Spleen (tissue), 7 donors: ENCODE data around the gene SUN1.

Source experiments
- POLR2A ChIP-seq, 3 donors: fragments of 450-650 bp; IDR thresholded peaks; one replicate each; pipeline ENCODE4 v1.5.1; 2017; ENCODE audit warnings: antibody characterized with exemption in 3 of 3, mild to moderate bottlenecking in 1 of 3
- POLR2AphosphoS5 ChIP-seq, 3 donors: sonication (generic); formaldehyde crosslinking; IDR thresholded peaks; one replicate each; pipeline ENCODE4 v1.5.1; 2017; ENCODE audit warnings: antibody characterized with exemption in 3 of 3
- TF ChIP-seq, protein P1 (sequence below), 11 experiments: fragments of 200-600 bp in 7 of 11; fragments of 450-650 bp in 4 of 11; sonication (generic) in 4 of 11; IDR thresholded peaks in 8 of 11; conservative IDR thresholded peaks in 3 of 11; 1 replicate in 7 of 11; 2 replicates in 4 of 11; pipeline versions ENCODE4 v1.4.0 to v1.8.0; 2016 to 2021; ENCODE audit warnings: antibody characterized with exemption in 11 of 11, inconsistent platforms in 4 of 11, mild to moderate bottlenecking in 1 of 11
- donor health status: DM: no; HTN: no; CAD: no; lungs with moderate emphysema.
- donor health status: DM: no; HTN: no; CAD: no.
- donor health status: DM: no; HTN: no; CAD: no.

DNA sequence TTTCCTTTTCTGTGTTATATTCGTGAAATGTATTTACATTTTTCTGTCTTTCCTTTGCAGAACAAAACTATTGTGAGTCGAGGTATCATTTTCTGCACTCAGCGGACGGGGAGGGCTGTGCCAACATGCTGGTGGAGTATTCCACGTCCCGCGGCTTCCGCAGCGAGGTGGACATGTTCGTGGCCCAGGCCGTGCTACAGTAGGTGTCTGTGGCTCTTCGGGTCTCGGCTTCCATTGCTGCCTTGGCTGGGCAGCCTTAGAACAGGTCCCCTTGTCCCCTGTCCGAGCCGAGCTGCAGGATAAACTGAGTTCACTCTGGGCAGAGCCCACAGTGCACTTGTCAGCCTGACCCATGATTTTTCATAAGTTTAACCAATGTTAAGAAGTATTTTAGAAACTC, 58.6 kb downstream of the SUN1 start:
- TF ChIP-seq, protein P1, sequence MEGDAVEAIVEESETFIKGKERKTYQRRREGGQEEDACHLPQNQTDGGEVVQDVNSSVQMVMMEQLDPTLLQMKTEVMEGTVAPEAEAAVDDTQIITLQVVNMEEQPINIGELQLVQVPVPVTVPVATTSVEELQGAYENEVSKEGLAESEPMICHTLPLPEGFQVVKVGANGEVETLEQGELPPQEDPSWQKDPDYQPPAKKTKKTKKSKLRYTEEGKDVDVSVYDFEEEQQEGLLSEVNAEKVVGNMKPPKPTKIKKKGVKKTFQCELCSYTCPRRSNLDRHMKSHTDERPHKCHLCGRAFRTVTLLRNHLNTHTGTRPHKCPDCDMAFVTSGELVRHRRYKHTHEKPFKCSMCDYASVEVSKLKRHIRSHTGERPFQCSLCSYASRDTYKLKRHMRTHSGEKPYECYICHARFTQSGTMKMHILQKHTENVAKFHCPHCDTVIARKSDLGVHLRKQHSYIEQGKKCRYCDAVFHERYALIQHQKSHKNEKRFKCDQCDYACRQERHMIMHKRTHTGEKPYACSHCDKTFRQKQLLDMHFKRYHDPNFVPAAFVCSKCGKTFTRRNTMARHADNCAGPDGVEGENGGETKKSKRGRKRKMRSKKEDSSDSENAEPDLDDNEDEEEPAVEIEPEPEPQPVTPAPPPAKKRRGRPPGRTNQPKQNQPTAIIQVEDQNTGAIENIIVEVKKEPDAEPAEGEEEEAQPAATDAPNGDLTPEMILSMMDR (IDR thresholded peaks at IDR 0.05 in 8 of 11, conservative IDR thresholded peaks at IDR 0.05 in 3 of 11) = no peak
- no peak for TF ChIP-seq POLR2A (IDR thresholded peaks at IDR 0.05)
- no peak for TF ChIP-seq POLR2AphosphoS5 (IDR thresholded peaks at IDR 0.05)
